Measurements from ENCODE around the gene TNNT3.

TNNT3 gene

GRCh38 chr11:1975185-1975584 lies 55.7 kb downstream of the TNNT3 start:
- TF ChIP-seq CTCF (conservative IDR thresholded peaks at IDR 0.05; ENCODE audit: low read depth), result no peak

GRCh38 chr11:1978720-1979473 lies 59.4 kb downstream of the TNNT3 start:
- no peak for TF ChIP-seq CTCF (conservative IDR thresholded peaks at IDR 0.05; ENCODE audit: low read depth)
- DNase-seq (ENCODE audit: low spot score), result no peak
- POLR2A ChIA-PET (ENCODE audit: low non-redundant PET), result no interaction called here
- CTCF ChIA-PET, result interaction anchor here (0.6 to 1.6 kb wide), 3 partner anchors 96 to 330 kb away, joined by 3 to 5 read pairs (median 5); no protein-coding TSS in a partner anchor
- H3K27ac ChIP-seq, result no peak overlapping the region

More at GRCh38 chr11:1975185-1975584, 55.7 kb downstream of the TNNT3 start:
- CTCF ChIA-PET, result no interaction called here
- POLR2A ChIA-PET (ENCODE audit: low non-redundant PET), result no interaction called here
- no peak for DNase-seq (ENCODE audit: low spot score)
- H3K27ac ChIP-seq, result no peak overlapping the region

GRCh38 chr11:1979607-1980006 lies 60.1 kb downstream of the TNNT3 start:
- CTCF ChIA-PET, result interaction anchor here (0.6 to 1.6 kb wide), 6 partner anchors 12 to 329 kb away, joined by 3 to 6 read pairs (median 4); no protein-coding TSS in a partner anchor
- H3K27ac ChIP-seq, result no peak overlapping the region
- POLR2A ChIA-PET (ENCODE audit: low non-redundant PET), result no interaction called here
- TF ChIP-seq CTCF (conservative IDR thresholded peaks at IDR 0.05; ENCODE audit: low read depth), result no peak
- DNase-seq (ENCODE audit: low spot score), result no peak

GRCh38 chr11:1982873-1983600 lies 63.5 kb downstream of the TNNT3 start:
- ChIA-PET POLR2A (ENCODE audit: low non-redundant PET) (no interaction called here), CTCF (interaction anchor here (0.6 to 1.1 kb wide), 4 partner anchors 14 to 169 kb away, joined by 3 to 4 read pairs (median 3); no protein-coding TSS in a partner anchor)
- no peak for DNase-seq (ENCODE audit: low spot score)
- TF ChIP-seq CTCF (conservative IDR thresholded peaks at IDR 0.05; ENCODE audit: low read depth), result no peak
- H3K27ac ChIP-seq, result no peak overlapping the region

- DNase-seq (ENCODE audit: low spot score), result no peak
- no peak overlapping the region for H3K27ac ChIP-seq
- CTCF ChIA-PET, result interaction anchor here (0.6 to 1.1 kb wide), 3 partner anchors 166 to 168 kb away, joined by 3 to 4 read pairs (median 3); no protein-coding TSS in a partner anchor
- POLR2A ChIA-PET (ENCODE audit: low non-redundant PET), result no interaction called here
- no peak for TF ChIP-seq CTCF (conservative IDR thresholded peaks at IDR 0.05; ENCODE audit: low read depth)
Measured at GRCh38 chr11:1983601-1983961, 64.1 kb downstream of the TNNT3 start.

GRCh38 chr11:1987024-1987423 lies 67.5 kb downstream of the TNNT3 start:
- CTCF ChIA-PET, result interaction anchor here (0.7 kb wide), 1 partner anchor 88 kb away, joined by 3 read pairs; no protein-coding TSS in a partner anchor
- no peak for TF ChIP-seq CTCF (conservative IDR thresholded peaks at IDR 0.05; ENCODE audit: low read depth)
- no peak overlapping the region for H3K27ac ChIP-seq
- POLR2A ChIA-PET (ENCODE audit: low non-redundant PET), result interaction anchor here (0.5 kb wide), 1 partner anchor 39 kb away, joined by 3 read pairs; no protein-coding TSS in a partner anchor
- no peak for DNase-seq (ENCODE audit: low spot score)
